T-helper 2 cell (primary cell): ENCODE results near the gene ELF1.
"Not testable (repeated sequence)": the region's sequence is repeated elsewhere in the genome, so short reads cannot be mapped to it uniquely, and the experiment has no call there.

ENCODE experiments used
- DNase-seq, 5 experiments: peaks; one replicate each; pipeline versions ENCODE4 v3.0.0 to v3.0.0-alpha.2; 2012 to 2022

The ELF1 gene

DNA sequence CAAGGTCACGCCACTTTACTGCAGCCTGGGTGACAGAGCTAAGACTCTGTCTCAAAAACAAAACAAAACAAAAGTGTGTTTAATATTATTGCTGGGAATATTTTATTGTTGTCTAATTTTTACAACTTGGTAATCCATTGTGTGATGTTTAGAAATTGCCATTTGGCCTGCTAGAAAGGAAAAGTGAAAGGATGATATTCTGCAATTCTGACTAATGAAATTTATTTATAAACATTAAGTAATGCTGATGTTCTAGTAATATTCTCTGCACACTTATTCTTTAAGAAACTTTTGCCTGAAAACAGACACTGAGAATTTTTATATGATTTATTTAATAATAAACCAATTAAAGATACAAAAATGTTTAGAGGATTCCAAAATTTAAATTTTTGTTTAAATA is 87.4 kb downstream of the ELF1 start:
- DNase-seq = no peak

- DNase-seq = not testable (repeated sequence)
Observed at GRCh38 chr13:40929883-40930282, 89.2 kb downstream of the ELF1 start.

- DNase-seq = no peak
Observed at GRCh38 chr13:40928980-40929379, 90.1 kb downstream of the ELF1 start.

GRCh38 chr13:40927929-40928328 is 91.2 kb downstream of the ELF1 start:
- DNase-seq = no peak

GRCh38 chr13:40923867-40924266 is 95.2 kb downstream of the ELF1 start:
- no peak for DNase-seq

DNA sequence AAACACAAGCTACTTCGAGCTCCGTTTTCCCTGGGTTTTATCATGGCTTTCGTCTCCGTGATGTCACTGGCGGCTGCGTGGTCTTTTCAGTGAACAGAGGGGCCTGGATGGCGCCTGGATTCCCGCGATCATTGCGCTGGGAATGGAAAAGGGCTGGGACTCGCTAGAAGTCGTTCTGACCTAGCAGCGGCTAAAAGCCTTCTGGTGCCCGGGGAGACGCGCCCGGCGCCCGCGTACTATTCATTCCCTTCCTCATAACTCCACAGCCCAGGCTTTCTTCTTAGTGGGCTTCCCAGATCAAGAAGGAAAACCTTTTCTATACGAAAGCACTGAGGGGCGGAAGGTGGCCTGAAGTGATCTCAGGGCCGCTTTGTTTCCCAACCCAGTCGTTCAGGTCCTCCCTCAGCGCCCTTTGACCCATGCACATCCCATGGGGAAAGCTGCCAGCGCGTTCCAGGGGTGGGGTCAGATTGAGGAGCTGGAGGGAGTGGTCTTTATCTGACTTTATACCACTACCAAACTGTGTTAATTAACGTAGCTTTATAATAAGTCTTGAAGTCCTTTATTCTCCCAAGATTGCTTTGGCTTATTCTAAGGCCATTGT is 96.6 kb downstream of the ELF1 start:
- no peak for DNase-seq

- no peak for DNase-seq
Observed at GRCh38 chr13:40920826-40921225, 98.3 kb downstream of the ELF1 start.

DNA sequence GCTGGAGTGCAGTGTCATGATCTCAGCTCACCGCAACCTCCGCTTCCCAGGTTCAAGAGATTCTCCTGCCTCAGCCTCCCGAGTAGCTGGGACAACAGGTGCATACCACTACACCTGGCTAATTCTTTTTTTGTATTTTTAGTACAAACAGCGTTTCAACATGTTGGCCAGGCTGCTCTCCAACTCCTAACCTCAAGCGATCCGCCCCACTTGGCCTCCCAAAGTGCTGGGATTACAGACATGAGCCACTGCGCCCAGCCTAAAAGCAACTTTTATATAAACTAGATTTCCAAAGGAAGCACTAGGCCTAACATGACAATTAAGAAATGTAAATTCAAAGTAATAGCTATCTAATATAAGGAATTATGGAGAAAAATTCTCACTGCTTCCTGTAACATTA is 99.2 kb downstream of the ELF1 start:
- not testable (repeated sequence) for DNase-seq

DNA sequence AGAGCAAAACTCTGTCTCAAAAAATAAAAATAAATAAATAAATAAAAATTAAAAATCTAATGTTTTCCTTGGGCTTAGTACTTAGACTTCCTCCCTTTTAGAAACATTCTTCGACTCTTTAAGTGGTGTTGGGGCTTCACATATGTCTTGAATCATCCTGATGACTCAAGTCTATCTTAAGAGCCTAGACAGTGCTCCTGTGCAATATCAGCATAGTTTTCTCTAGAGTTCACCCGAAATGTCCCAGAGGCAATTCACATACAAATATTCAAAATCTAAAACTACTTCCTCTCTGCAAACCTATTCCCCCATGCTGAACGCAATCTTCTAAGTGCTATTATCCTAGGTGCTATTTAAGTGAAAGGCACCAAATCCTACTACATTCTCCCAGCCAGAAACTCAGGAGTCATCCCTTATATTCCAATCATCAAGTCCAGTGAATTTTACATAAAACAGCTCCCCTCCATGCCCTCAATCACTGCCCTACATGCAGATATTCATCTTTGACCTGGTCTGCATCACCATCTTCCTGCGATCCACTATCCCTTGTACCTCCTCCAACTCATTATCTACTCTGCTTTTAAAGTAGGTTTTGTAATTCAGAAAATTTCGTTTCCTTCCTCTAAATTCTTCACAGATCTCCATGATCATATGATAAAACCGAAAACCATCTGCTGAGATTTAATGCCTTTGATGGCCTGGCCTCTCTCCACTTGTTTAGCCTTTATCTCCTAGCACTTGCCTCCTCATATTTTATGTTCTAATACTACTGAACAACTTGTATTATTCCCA is 102.7 kb downstream of the ELF1 start:
- no peak for DNase-seq

GRCh38 chr13:40914863-40915262 is 104.3 kb downstream of the ELF1 start:
- DNase-seq = not testable (repeated sequence)

DNA sequence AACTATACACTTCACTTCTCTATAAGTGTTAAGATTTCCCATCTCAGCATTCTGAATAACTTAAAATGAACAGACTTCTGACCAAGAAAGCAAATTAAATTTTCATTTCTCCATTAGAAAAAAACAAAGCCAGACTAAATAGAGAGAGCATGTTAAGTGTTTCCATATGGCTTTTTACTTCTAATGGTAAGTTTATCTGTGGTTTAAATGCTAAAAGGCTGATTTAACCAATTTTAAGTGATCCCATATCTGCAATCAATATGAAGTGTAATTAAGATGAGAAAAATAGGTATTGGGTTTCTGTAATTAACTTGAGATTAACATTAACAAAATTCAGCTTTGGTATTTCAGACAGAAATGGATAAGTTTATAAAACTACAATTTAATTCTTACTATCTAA is 107.8 kb downstream of the ELF1 start:
- DNase-seq = no peak

- DNase-seq = peak in 1 of 5 experiments; percentile 32
Observed at GRCh38 chr13:40910324-40911050, 108.6 kb downstream of the ELF1 start.

DNA sequence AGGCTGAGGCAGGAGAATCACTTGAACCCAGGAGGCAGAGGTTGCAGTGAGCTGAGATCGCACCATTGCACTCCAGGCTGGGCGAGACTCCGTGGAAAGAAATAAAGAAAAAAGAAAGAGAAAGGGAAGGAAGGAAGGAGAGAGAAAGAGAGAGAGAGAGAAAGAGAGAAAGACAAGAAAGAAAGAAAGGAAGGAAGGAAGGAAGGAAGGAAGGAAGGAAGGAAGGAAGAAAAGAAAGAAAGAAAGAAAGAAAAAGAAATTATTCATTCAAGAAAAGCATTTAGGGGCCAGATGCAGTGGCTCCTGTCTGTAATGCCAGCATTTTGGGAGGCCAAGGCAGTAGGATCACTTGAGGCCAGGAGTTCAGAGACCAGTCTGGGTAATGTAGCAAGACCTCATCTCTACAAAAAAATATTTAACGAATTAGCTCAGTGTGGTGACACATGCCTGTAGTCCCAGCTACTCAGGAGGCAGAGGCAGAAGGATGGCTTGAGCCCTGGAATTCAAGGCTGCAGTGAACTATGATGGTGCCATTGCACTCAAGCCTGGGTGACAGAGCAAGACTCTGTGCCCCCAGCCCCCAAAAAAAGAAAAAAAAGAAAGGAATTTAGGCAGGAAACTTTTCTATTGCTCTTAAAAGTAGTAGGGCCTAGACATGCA is 109.4 kb downstream of the ELF1 start:
- not testable (repeated sequence) for DNase-seq

GRCh38 chr13:40908546-40908945 is 110.6 kb downstream of the ELF1 start:
- DNase-seq = no peak

DNA sequence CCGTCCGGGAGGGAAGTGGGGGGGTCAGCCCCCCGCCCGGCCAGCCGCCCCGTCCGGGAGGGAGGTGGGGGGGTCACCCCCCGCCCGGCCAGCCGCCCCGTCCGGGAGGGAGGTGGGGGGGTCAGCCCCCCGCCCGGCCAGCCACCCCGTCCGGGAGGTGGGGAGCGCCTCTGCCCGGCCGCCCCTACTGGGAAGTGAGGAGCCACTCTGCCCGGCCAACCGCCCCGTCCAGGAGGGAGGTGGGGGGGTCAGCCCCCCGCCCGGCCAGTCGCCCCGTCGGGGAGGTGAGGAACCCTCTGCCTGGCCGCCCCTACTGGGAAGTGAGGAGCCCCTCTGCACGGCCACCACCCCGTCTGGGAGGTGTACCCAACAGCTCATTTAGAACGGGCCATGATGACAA is 118.1 kb downstream of the ELF1 start:
- not testable (repeated sequence) for DNase-seq

DNA sequence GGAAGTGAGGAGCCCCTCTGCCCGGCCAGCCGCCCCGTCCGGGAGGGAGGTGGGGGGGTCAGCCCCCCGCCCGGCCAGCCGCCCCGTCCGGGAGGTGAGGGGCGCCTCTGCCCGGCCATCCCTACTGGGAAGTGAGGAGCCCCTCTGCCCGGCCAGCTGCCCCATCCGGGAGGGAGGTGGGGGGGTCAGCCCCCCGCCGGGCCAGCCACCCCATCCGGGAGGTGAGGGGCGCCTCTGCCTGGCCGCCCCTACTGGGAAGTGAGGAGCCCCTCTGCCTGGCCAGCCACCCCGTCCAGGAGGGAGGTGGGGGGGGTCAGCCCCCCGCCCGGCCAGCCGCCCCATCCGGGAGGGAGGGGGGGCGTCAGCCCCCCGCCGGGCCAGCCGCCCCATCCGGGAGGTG is 118.5 kb downstream of the ELF1 start:
- DNase-seq = not testable (repeated sequence)

DNA sequence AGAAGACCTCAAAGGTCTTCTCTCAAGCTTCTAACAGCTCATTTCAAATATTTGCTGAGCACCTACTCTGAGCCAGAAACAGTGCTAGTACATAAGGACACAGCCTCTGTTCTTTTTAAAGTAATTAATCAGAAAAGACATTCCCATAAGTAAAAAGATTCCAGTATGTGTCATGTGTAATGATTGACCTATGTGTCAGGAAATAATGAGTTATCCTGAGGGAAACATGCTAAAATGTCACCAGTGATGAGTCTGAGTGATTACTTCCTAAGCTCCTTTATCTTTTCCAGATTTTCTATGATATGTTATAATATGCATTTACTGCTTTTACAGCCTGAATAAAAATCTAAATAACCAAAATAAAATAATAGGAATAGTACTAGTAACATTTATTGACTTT is 122.1 kb downstream of the ELF1 start:
- no peak for DNase-seq

GRCh38 chr13:40895227-40896184 is 123.6 kb downstream of the ELF1 start:
- no peak for DNase-seq

GRCh38 chr13:40893573-40893972 is 125.5 kb downstream of the ELF1 start:
- DNase-seq = not testable (repeated sequence)

- no peak for DNase-seq
Observed at GRCh38 chr13:40886017-40886416, 133.1 kb downstream of the ELF1 start.

GRCh38 chr13:40884175-40884574 is 134.9 kb downstream of the ELF1 start:
- DNase-seq = not testable (repeated sequence)
